Testis (tissue), 3 donors: ENCODE results near the gene KIAA1586. TPM values are rescaled to one million over a fixed set of nuclear protein-coding genes. Genes with fewer than 3 reads are reported as not detected.

Experiments used
- DNase-seq: peaks from one replicate; pipeline ENCODE4 v3.0.0-alpha.2; 2019
- H3K27ac ChIP-seq, 2 donors: fragments of 200-600 bp; sonication (generic); one replicate each; pipeline ENCODE4 v1.5.1; 2019
- H3K27me3 ChIP-seq: fragments of 200-600 bp; sonication (generic); one replicate; pipeline ENCODE4 v1.5.1; 2019
- H3K36me3 ChIP-seq: fragments of 200-600 bp; sonication (generic); one replicate; pipeline ENCODE4 v1.5.1; 2017; ENCODE audit warnings: low read depth; ENCODE audit errors: missing control alignments
- H3K4me1 ChIP-seq: fragments of 200-600 bp; sonication (generic); one replicate; pipeline ENCODE4 v1.5.1; 2019
- H3K4me3 ChIP-seq, 2 donors: fragments of 200-600 bp; sonication (generic); one replicate each; pipeline ENCODE4 v1.5.1; 2017 to 2019
- H3K9me3 ChIP-seq: fragments of 200-600 bp; sonication (generic); one replicate; pipeline ENCODE4 v1.5.1; 2017
- CTCF ChIP-seq, 3 experiments: fragments of 450-650 bp in 2 of 3; fragments of 200-600 bp in 1 of 3; sonication (generic) in 1 of 3; IDR thresholded peaks; one replicate each; pipeline ENCODE4 v1.5.1; 2016 to 2019; ENCODE audit warnings: antibody characterized with exemption in 3 of 3, mild to moderate bottlenecking in 2 of 3, moderate library complexity in 1 of 3
- POLR2A ChIP-seq: fragments of 450-650 bp; IDR thresholded peaks from one replicate; pipeline ENCODE4 v1.6.1; 2017; ENCODE audit warnings: antibody characterized with exemption, mild to moderate bottlenecking, moderate library complexity
- WGBS, 2 donors: methylation state at CpG; one replicate each; pipeline ENCODE4 v1.1.5; 2018; 5-methylcytosine and 5-hydroxymethylcytosine counted together
- intact Hi-C: fragments of 100-400 bp; cut with DNase I; formaldehyde crosslinking; loops from one replicate; pipeline ENCODE4 v1.15.1; 2023; ENCODE audit warnings: low total_unique reads
- polyA plus RNA-seq: library from polyadenylated mRNA; stranded (reverse); fragments of 350-450 nt; fragmentation: Illumina TruSeq; extraction: RNeasy Lipid Tissue Mini Kit (QIAGEN cat#74804); gene quantifications from one replicate; pipeline ENCODE4 v1.2.3, GENCODE V29; 2014; ENCODE audit warnings: low read depth, low replicate concordance; ENCODE audit not compliant: insufficient read depth
- total RNA-seq, 2 donors: library from RNA; depleted of rRNA; stranded (reverse); fragments of >200 nt; gene quantifications; one replicate each; pipeline ENCODE4 v1.2.3, GENCODE V29; 2016

The KIAA1586 gene
- total and polyA plus RNA-seq, 3 donors from 2014 or later: 6.7 to 12.7 (median 11.0) TPM

GRCh38 chr6:57019434-57019833 is 27.1 kb upstream of the KIAA1586 start:
- Histone ChIP-seq H3K4me3 (no peak overlapping the region), H3K9me3 (no peaks in the 10 kb centered on the region), H3K27ac (no peak overlapping the region), H3K27me3 (no peaks in the 10 kb centered on the region), H3K4me1 (no peaks in the 10 kb centered on the region), H3K36me3 (no peaks in the 10 kb centered on the region)
- TF ChIP-seq POLR2A: no peak
- TF ChIP-seq CTCF (IDR thresholded peaks at IDR 0.05): no peak
- 80 to 86% methylated on average over 4 of the region's 4 CpGs for WGBS, 2 donors
- intact Hi-C loops: no loop called here
- no peak for DNase-seq

- TF ChIP-seq CTCF (IDR thresholded peaks at IDR 0.05) (peak; percentile 11 to 55 (median 28)), POLR2A (no peak)
- H3K4me1 ChIP-seq: no peaks in the 10 kb centered on the region
- no peaks in the 10 kb centered on the region for H3K36me3 ChIP-seq
- H3K4me3 ChIP-seq: no peak overlapping the region
- no peaks in the 10 kb centered on the region for H3K9me3 ChIP-seq
- H3K27me3 ChIP-seq: no peaks in the 10 kb centered on the region
- DNase-seq: no peak
- no peak overlapping the region for H3K27ac ChIP-seq
- 21 to 50% methylated on average over 1 of the region's 1 CpG for WGBS, 2 donors
- intact Hi-C loops: no loop called here
Observed at GRCh38 chr6:57021086-57021720, 25.3 kb upstream of the KIAA1586 start.

GRCh38 chr6:57024321-57024720 is 22.2 kb upstream of the KIAA1586 start:
- Histone ChIP-seq H3K27ac (no peak overlapping the region), H3K36me3 (no peaks in the 10 kb centered on the region), H3K4me1 (no peaks in the 10 kb centered on the region), H3K9me3 (no peaks in the 10 kb centered on the region), H3K27me3 (no peaks in the 10 kb centered on the region), H3K4me3 (no peak overlapping the region)
- TF ChIP-seq POLR2A: no peak
- TF ChIP-seq CTCF (IDR thresholded peaks at IDR 0.05): no peak
- DNase-seq: no peak
- intact Hi-C loops: no loop called here
- 71 to 83% methylated on average over 2 of the region's 2 CpGs for WGBS, 2 donors

- TF ChIP-seq POLR2A (no peak), CTCF (IDR thresholded peaks at IDR 0.05) (no peak)
- Histone ChIP-seq H3K27ac (no peak overlapping the region), H3K36me3 (no peaks in the 10 kb centered on the region), H3K27me3 (no peaks in the 10 kb centered on the region), H3K4me1 (no peaks in the 10 kb centered on the region), H3K4me3 (no peak overlapping the region), H3K9me3 (no peaks in the 10 kb centered on the region)
- 89 to 100% methylated on average over 1 of the region's 1 CpG for WGBS, 2 donors
- no peak for DNase-seq
- intact Hi-C loops: no loop called here
Observed at GRCh38 chr6:57024775-57025174, 21.7 kb upstream of the KIAA1586 start.

- H3K4me1 ChIP-seq: no peaks in the 10 kb centered on the region
- H3K36me3 ChIP-seq: no peaks in the 10 kb centered on the region
- no peak overlapping the region for H3K27ac ChIP-seq
- H3K9me3 ChIP-seq: no peaks in the 10 kb centered on the region
- H3K27me3 ChIP-seq: no peaks in the 10 kb centered on the region
- DNase-seq: no peak
- TF ChIP-seq POLR2A: no peak
- no peak for TF ChIP-seq CTCF (IDR thresholded peaks at IDR 0.05)
- H3K4me3 ChIP-seq: no peak overlapping the region
- 84 to 91% methylated on average over 1 of the region's 1 CpG for WGBS, 2 donors
- intact Hi-C loops: no loop called here
Observed at GRCh38 chr6:57026001-57026400, 20.5 kb upstream of the KIAA1586 start.
